IPS DF 6.9 (cell line): ENCODE results near the gene DUS4L.

Experiments used
- DNase-seq: peaks from one replicate; pipeline ENCODE4 v3.0.0-alpha.2; 2013; ENCODE audit warnings: low read depth, low spot score
- H3K27ac ChIP-seq: one replicate; pipeline ENCODE4 v1.5.1; 2013; ENCODE audit warnings: low read length, control low read depth
- H3K27me3 ChIP-seq: 2 replicates; pipeline ENCODE4 v1.6.1; 2013; ENCODE audit warnings: mild to moderate bottlenecking, low read length; ENCODE audit not compliant: control insufficient read depth, insufficient read depth
- H3K36me3 ChIP-seq: 2 replicates; pipeline ENCODE4 v1.6.1; 2013; ENCODE audit warnings: low read length; ENCODE audit not compliant: control insufficient read depth, insufficient read depth
- H3K4me1 ChIP-seq: 2 replicates; pipeline ENCODE4 v1.6.1; 2013; ENCODE audit warnings: low read length; ENCODE audit not compliant: control insufficient read depth, insufficient read depth
- H3K4me3 ChIP-seq: 2 replicates; pipeline ENCODE4 v1.5.1; 2013; ENCODE audit warnings: mild to moderate bottlenecking, low read length
- H3K9me3 ChIP-seq: 2 replicates; pipeline ENCODE4 v1.6.1; 2013; ENCODE audit warnings: low read length, inconsistent platforms; ENCODE audit not compliant: control insufficient read depth, insufficient read depth
- WGBS: extraction: QIAGEN DNeasy Blood & Tissue Kit; methylation state at CpG from one replicate; pipeline ENCODE4 v1.1.7; 2013; ENCODE audit warnings: mixed read lengths, missing lambda C conversion rate; ENCODE audit not compliant: insufficient read length, insufficient coverage; 5-methylcytosine and 5-hydroxymethylcytosine counted together

Gene DUS4L

GRCh38 chr7:107615910-107616680 is 52.3 kb downstream of the DUS4L start:
- Histone ChIP-seq H3K36me3 (no peaks in the 10 kb centered on the region), H3K27me3 (no peaks in the 10 kb centered on the region), H3K4me1 (no peaks in the 10 kb centered on the region), H3K27ac (no peak overlapping the region), H3K4me3 (no peak overlapping the region), H3K9me3 (no peaks in the 10 kb centered on the region)
- WGBS = no CpG with 5 or more reads among the region's 4 CpGs
- no peak for DNase-seq

- Histone ChIP-seq H3K27me3 (no peaks in the 10 kb centered on the region), H3K27ac (no peak overlapping the region), H3K4me3 (no peak overlapping the region), H3K9me3 (no peaks in the 10 kb centered on the region), H3K4me1 (no peaks in the 10 kb centered on the region), H3K36me3 (no peaks in the 10 kb centered on the region)
- WGBS = no CpG with 5 or more reads among the region's 1 CpG
- DNase-seq = no peak
Measured at GRCh38 chr7:107622429-107622828, 58.7 kb downstream of the DUS4L start.

GRCh38 chr7:107622894-107623293 is 59.1 kb downstream of the DUS4L start:
- DNase-seq = no peak
- WGBS = no CpG with 5 or more reads among the region's 2 CpGs
- Histone ChIP-seq H3K4me1 (no peaks in the 10 kb centered on the region), H3K9me3 (no peaks in the 10 kb centered on the region), H3K36me3 (no peaks in the 10 kb centered on the region), H3K27me3 (no peaks in the 10 kb centered on the region), H3K4me3 (no peak overlapping the region), H3K27ac (no peak overlapping the region)

- H3K27me3 ChIP-seq = no peaks in the 10 kb centered on the region
- H3K4me3 ChIP-seq = no peak overlapping the region
- WGBS = no CpG with 5 or more reads among the region's 4 CpGs
- no peaks in the 10 kb centered on the region for H3K4me1 ChIP-seq
- no peak for DNase-seq
- no peaks in the 10 kb centered on the region for H3K9me3 ChIP-seq
- no peak overlapping the region for H3K27ac ChIP-seq
- no peaks in the 10 kb centered on the region for H3K36me3 ChIP-seq
Measured at GRCh38 chr7:107627002-107627401, 63.2 kb downstream of the DUS4L start.
